ENCODE measurements around the gene PTPRM. TPM values are rescaled to one million over a fixed set of nuclear protein-coding genes. Genes with fewer than 3 reads are reported as not detected.

The PTPRM gene
- total RNA-seq, 1 experiment from 2014 or later: 45.6 TPM

DNA sequence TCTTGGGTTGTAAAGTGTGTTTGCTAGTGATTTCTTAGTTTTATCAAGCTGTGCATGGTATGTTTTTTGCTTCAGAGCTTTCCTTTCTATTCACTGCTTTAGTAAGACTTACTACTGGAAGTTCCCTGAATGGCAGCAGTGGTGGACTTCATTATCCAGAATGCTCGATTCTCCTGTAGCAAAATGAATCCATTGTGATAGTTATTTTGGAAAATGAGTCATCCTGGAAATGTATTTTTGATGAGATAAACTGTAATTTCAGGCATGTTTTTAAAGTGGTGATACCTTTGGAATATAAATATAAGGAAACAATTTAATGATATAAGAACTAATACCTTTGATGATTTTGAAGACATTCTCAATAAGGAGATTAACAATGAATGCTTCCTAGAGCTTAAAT is 387.1 kb downstream of the PTPRM start:
- H3K79me2 ChIP-seq (ENCODE audit: low read length): 0 out of 2 replicates have a peak, but pooled peaks cover 4% of the 10 kb centered on the region
- DNase-seq (peak; percentile 9), ATAC-seq (no peak)
- H3K4me1 ChIP-seq (ENCODE audit: insufficient read depth, low read length): peaks cover 48% of the 10 kb centered on the region
- intact Hi-C loops (cut with micrococcal nuclease): loop anchor here (10.0 kb wide), 1 partner anchor 421 kb away; no protein-coding TSS in a partner anchor
- CTCF ChIA-PET: no interaction called here
- H3F3A ChIP-seq (ENCODE audit: low read length, unreplicated experiment): no peaks in the 10 kb centered on the region
- H2AFZ ChIP-seq (ENCODE audit: low read length): no peak overlapping the region
- no peak for TF ChIP-seq EZH2phosphoT487 (IDR thresholded peaks at IDR 0.05; ENCODE audit: borderline replicate concordance, low read length)
- TF ChIP-seq EZH2 (IDR thresholded peaks at IDR 0.05; ENCODE audit: low read length, unreplicated experiment): no peak
- TF ChIP-seq, protein P1, sequence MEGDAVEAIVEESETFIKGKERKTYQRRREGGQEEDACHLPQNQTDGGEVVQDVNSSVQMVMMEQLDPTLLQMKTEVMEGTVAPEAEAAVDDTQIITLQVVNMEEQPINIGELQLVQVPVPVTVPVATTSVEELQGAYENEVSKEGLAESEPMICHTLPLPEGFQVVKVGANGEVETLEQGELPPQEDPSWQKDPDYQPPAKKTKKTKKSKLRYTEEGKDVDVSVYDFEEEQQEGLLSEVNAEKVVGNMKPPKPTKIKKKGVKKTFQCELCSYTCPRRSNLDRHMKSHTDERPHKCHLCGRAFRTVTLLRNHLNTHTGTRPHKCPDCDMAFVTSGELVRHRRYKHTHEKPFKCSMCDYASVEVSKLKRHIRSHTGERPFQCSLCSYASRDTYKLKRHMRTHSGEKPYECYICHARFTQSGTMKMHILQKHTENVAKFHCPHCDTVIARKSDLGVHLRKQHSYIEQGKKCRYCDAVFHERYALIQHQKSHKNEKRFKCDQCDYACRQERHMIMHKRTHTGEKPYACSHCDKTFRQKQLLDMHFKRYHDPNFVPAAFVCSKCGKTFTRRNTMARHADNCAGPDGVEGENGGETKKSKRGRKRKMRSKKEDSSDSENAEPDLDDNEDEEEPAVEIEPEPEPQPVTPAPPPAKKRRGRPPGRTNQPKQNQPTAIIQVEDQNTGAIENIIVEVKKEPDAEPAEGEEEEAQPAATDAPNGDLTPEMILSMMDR (conservative IDR thresholded peaks at IDR 0.05; ENCODE audit: low read depth, low read length): no peak
- BruUV-seq (replicated peaks): no TSS peak
- no peaks in the 10 kb centered on the region for H3K9me2 ChIP-seq (replicated peaks; ENCODE audit: low read length)
- no peak overlapping the region for H3K9ac ChIP-seq (ENCODE audit: low read length)
- H3K9me3 ChIP-seq (ENCODE audit: low read length): no peaks in the 10 kb centered on the region
- no peak overlapping the region for H3K27ac ChIP-seq (ENCODE audit: low read length)
- H3K4me3 ChIP-seq (ENCODE audit: low read length): no peak overlapping the region
- POLR2A ChIA-PET (ENCODE audit: unreplicated experiment): interaction anchor here (0.5 kb wide), 1 partner anchor 99 kb away, joined by 3 read pairs; no protein-coding TSS in a partner anchor
- no peaks in the 10 kb centered on the region for H4K20me1 ChIP-seq (ENCODE audit: low read length)
- no peak overlapping the region for H3K4me2 ChIP-seq (ENCODE audit: low read length)
- no peaks in the 10 kb centered on the region for H3K36me3 ChIP-seq (ENCODE audit: low read depth, low read length)
- H3K27me3 ChIP-seq (ENCODE audit: low read length): no peaks in the 10 kb centered on the region

DNA sequence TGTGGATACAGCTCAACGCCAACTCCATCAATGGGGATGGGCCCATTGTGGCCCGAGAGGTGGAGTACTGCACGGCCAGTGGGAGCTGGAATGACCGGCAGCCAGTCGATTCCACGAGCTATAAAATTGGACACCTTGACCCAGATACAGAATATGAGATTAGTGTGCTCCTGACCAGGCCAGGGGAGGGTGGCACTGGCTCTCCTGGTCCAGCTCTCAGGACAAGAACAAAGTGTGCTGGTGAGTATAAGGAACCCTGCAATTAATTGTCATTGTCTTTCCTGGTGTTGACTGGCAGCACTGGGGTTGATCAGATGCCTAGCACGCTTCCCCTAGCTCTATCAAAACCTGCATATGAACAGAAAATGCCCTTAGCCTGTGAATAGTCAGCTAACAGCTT is 388.1 kb downstream of the PTPRM start:
- no peaks in the 10 kb centered on the region for H4K20me1 ChIP-seq (ENCODE audit: low read length)
- peaks cover 44% of the 10 kb centered on the region for H3K4me1 ChIP-seq (ENCODE audit: insufficient read depth, low read length)
- H3K4me3 ChIP-seq (ENCODE audit: low read length): no peak overlapping the region
- H3K9ac ChIP-seq (ENCODE audit: low read length): no peak overlapping the region
- intact Hi-C loops (cut with micrococcal nuclease): loop anchor here (10.0 kb wide), 1 partner anchor 420 kb away; no protein-coding TSS in a partner anchor
- no peak overlapping the region for H3K4me2 ChIP-seq (ENCODE audit: low read length)
- H3K79me2 ChIP-seq (ENCODE audit: low read length): 0 out of 2 replicates have a peak, but pooled peaks cover 8% of the 10 kb centered on the region
- no peaks in the 10 kb centered on the region for H3K9me2 ChIP-seq (replicated peaks; ENCODE audit: low read length)
- no peaks in the 10 kb centered on the region for H3K36me3 ChIP-seq (ENCODE audit: low read depth, low read length)
- no TSS peak for BruUV-seq (replicated peaks)
- DNase-seq: no peak
- no peaks in the 10 kb centered on the region for H3F3A ChIP-seq (ENCODE audit: low read length, unreplicated experiment)
- H3K27ac ChIP-seq (ENCODE audit: low read length): no peak overlapping the region
- TF ChIP-seq, protein P1 (conservative IDR thresholded peaks at IDR 0.05; ENCODE audit: low read depth, low read length): no peak
- TF ChIP-seq EZH2 (IDR thresholded peaks at IDR 0.05; ENCODE audit: low read length, unreplicated experiment) (no peak), EZH2phosphoT487 (IDR thresholded peaks at IDR 0.05; ENCODE audit: borderline replicate concordance, low read length) (no peak)
- no peaks in the 10 kb centered on the region for H3K9me3 ChIP-seq (ENCODE audit: low read length)
- H3K27me3 ChIP-seq (ENCODE audit: low read length): no peaks in the 10 kb centered on the region
- no peak for ATAC-seq
- no peak overlapping the region for H2AFZ ChIP-seq (ENCODE audit: low read length)
- ChIA-PET CTCF (no interaction called here), POLR2A (ENCODE audit: unreplicated experiment) (no interaction called here)

DNA sequence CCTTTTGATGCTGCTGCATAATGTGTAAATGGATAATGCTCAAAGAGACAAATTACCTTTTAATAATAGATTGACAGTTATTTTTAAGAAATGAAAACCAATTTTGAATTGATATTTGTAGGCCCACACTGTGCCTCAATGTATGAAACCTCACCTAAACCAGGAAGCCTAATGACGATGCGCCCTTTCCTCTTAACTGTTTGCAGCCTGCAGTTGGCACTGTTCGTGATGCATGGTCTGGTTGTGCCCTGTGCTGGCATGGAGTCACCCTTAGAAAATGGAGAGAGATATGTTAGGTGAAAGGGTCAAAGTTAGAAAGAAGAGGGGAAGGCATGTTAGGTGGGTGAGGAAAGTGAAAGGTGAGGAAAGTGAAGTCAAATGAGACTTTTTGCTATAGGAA is 390.2 kb downstream of the PTPRM start:
- no peak overlapping the region for H2AFZ ChIP-seq (ENCODE audit: low read length)
- no peaks in the 10 kb centered on the region for H4K20me1 ChIP-seq (ENCODE audit: low read length)
- no peak overlapping the region for H3K27ac ChIP-seq (ENCODE audit: low read length)
- no peak for ATAC-seq
- no peak overlapping the region for H3K9ac ChIP-seq (ENCODE audit: low read length)
- no peaks in the 10 kb centered on the region for H3K9me3 ChIP-seq (ENCODE audit: low read length)
- intact Hi-C loops (cut with micrococcal nuclease): loop anchor here (2.0 to 10.0 kb wide), 2 partner anchors 388 to 418 kb away; no protein-coding TSS in a partner anchor
- H3K36me3 ChIP-seq (ENCODE audit: low read depth, low read length): no peaks in the 10 kb centered on the region
- ChIA-PET POLR2A (ENCODE audit: unreplicated experiment) (no interaction called here), CTCF (no interaction called here)
- H3K79me2 ChIP-seq (ENCODE audit: low read length): 0 out of 2 replicates have a peak, but pooled peaks cover 8% of the 10 kb centered on the region
- H3K4me2 ChIP-seq (ENCODE audit: low read length): no peak overlapping the region
- H3K4me3 ChIP-seq (ENCODE audit: low read length): no peak overlapping the region
- DNase-seq: no peak
- no peaks in the 10 kb centered on the region for H3F3A ChIP-seq (ENCODE audit: low read length, unreplicated experiment)
- H3K9me2 ChIP-seq (replicated peaks; ENCODE audit: low read length): no peaks in the 10 kb centered on the region
- BruUV-seq (replicated peaks): no TSS peak
- H3K27me3 ChIP-seq (ENCODE audit: low read length): no peaks in the 10 kb centered on the region
- H3K4me1 ChIP-seq (ENCODE audit: insufficient read depth, low read length): peaks cover 31% of the 10 kb centered on the region
- TF ChIP-seq EZH2 (IDR thresholded peaks at IDR 0.05; ENCODE audit: low read length, unreplicated experiment) (no peak), EZH2phosphoT487 (IDR thresholded peaks at IDR 0.05; ENCODE audit: borderline replicate concordance, low read length) (no peak)
- TF ChIP-seq, protein P1 (conservative IDR thresholded peaks at IDR 0.05; ENCODE audit: low read depth, low read length): no peak
